Stomach (tissue), 19 donors: Measurements from ENCODE around the gene IFNL1. TPM values are rescaled to one million over a fixed set of nuclear protein-coding genes. Genes with fewer than 3 reads are reported as not detected.

Source experiments
- DNase-seq, 2 donors: peaks; one replicate each; pipeline versions ENCODE4 v3.0.0 to v3.0.0-alpha.2; 2013 to 2019
- H3K27ac ChIP-seq, 5 donors: fragments of 200-600 bp in 4 of 5; sonication (generic) in 4 of 5; one replicate each; pipeline ENCODE4 v1.5.1; 2013 to 2019; ENCODE audit warnings: mild to moderate bottlenecking in 1 of 5, moderate library complexity in 1 of 5
- H3K27me3 ChIP-seq, 3 donors: fragments of 200-600 bp; sonication (generic); one replicate each; pipeline ENCODE4 v1.5.1; 2017 to 2019; ENCODE audit warnings: mixed run types in 1 of 3
- H3K36me3 ChIP-seq, 4 donors: fragments of 200-600 bp; sonication (generic); 1 replicate in 3 of 4; 2 replicates in 1 of 4; pipeline ENCODE4 v1.5.1; 2016 to 2019
- H3K4me1 ChIP-seq, 4 donors: fragments of 200-600 bp; sonication (generic); one replicate each; pipeline ENCODE4 v1.5.1; 2016 to 2019
- H3K4me3 ChIP-seq, 4 donors: fragments of 200-600 bp; sonication (generic) in 3 of 4; one replicate each; pipeline ENCODE4 v1.5.1; 2016 to 2019; ENCODE audit warnings: mild to moderate bottlenecking in 1 of 4
- H3K9me3 ChIP-seq, 4 donors: fragments of 200-600 bp; sonication (generic); one replicate each; pipeline ENCODE4 v1.5.1; 2016 to 2019
- CTCF ChIP-seq, 7 experiments: fragments of 450-650 bp in 4 of 7; fragments of 200-600 bp in 3 of 7; sonication (generic) in 3 of 7; IDR thresholded peaks; one replicate each; pipeline ENCODE4 v1.5.1; 2016 to 2019; ENCODE audit warnings: antibody characterized with exemption in 7 of 7, control low read depth in 2 of 7, mild to moderate bottlenecking in 1 of 7
- EP300 ChIP-seq: sonication (generic); formaldehyde crosslinking; IDR thresholded peaks from one replicate; pipeline ENCODE4 v1.6.1; 2017; ENCODE audit warnings: antibody characterized with exemption
- POLR2A ChIP-seq, 4 donors: fragments of 450-650 bp; IDR thresholded peaks; one replicate each; pipeline ENCODE4 v1.6.1; 2016; ENCODE audit warnings: antibody characterized with exemption in 4 of 4, control low read depth in 2 of 4, mild to moderate bottlenecking in 1 of 4, moderate library complexity in 1 of 4
- POLR2AphosphoS5 ChIP-seq, 3 donors: sonication (generic); formaldehyde crosslinking; IDR thresholded peaks; one replicate each; pipeline ENCODE4 v1.6.1; 2016; ENCODE audit warnings: antibody characterized with exemption in 3 of 3
- WGBS, 5 donors: extraction: QIAGEN DNeasy Blood & Tissue Kit in 3 of 5; methylation state at CpG; one replicate each; pipeline versions ENCODE4 v1.1.5 to v1.1.7; 2013 to 2018; 5-methylcytosine and 5-hydroxymethylcytosine counted together
- intact Hi-C: fragments of 100-400 bp; cut with DNase I; formaldehyde crosslinking; loops from one replicate; pipeline ENCODE4 v1.15.1; 2023; ENCODE audit warnings: low total_unique reads
- long read RNA-seq, 10 donors: transcript quantifications; one replicate each; lab custom pipeline, GENCODE V29; 2026
- polyA plus RNA-seq, 3 donors: library from polyadenylated mRNA; stranded (reverse); fragments of 200-250 nt; gene quantifications; one replicate each; pipeline ENCODE4 v1.2.3, GENCODE V29; 2013
- total RNA-seq, 5 donors: library from RNA; depleted of rRNA; stranded (reverse); fragments of >200 nt; gene quantifications; one replicate each; pipeline versions ENCODE4 v1.1.0 to v1.2.3, GENCODE V29; 2014 to 2016
- donor health status: healthy with polysubstance abuse.
- donor health status: Bipolar disorder and iron deficiency.
- donor health status: healthy.

The IFNL1 gene
- total RNA-seq (not detected), polyA plus RNA-seq (not detected)
- long read RNA-seq, donor 1: 0 reads
- long read RNA-seq, donor 2: 0 reads
- long read RNA-seq, donor 3: 0 reads
- long read RNA-seq, donor 4: 0 reads
- long read RNA-seq, donor 5: 0 reads
- long read RNA-seq, donor 6: 0 reads
- long read RNA-seq, donor 7: 0 reads
- long read RNA-seq, donor 8: 0 reads
- long read RNA-seq, donor 9: 0 reads
- long read RNA-seq, donor 10: 0 reads

DNA sequence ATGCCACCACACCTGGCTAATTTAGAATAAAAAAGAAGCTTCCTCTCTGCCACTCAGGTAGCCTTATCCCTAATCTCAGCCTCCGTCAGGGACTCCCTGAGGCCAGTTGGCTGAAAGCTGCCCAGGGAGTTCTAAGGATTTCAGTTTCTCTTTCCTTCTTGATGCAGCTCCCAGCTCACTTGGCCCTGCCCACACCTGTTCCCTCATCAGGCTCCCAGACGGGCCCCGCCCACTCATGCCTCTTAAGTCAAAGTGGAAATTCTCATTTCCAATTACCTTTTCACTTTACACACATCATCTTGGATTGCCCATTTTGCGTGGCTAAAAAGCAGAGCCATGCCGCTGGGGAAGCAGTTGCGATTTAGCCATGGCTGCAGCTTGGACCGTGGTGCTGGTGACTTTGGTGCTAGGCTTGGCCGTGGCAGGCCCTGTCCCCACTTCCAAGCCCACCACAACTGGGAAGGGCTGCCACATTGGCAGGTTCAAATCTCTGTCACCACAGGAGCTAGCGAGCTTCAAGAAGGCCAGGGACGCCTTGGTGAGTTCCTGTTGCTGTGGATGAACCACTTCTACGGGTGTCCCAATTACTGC, at the start of gene IFNL1:
Gene IFNL1, plus strand, starts transcription at position 353 of the 591 bp plus-strand sequence. Its CDS starts 15 bp downstream, at position 368.
- no peak within 1 kb of the TSS for H3K27ac ChIP-seq
- H3K27me3 ChIP-seq: peaks cover 0 to 20% (median 4%) of the 10 kb centered on the region in 3 donors
- no peaks in the 10 kb centered on the region for H3K9me3 ChIP-seq
- H3K4me3 ChIP-seq: no peak within 1 kb of the TSS
- H3K36me3 ChIP-seq: no peaks in the 10 kb centered on the region
- no peaks in the 10 kb centered on the region for H3K4me1 ChIP-seq
- no peak for TF ChIP-seq POLR2A (IDR thresholded peaks at IDR 0.05)
- TF ChIP-seq EP300: no peak
- TF ChIP-seq CTCF (IDR thresholded peaks at IDR 0.05): no peak
- TF ChIP-seq POLR2AphosphoS5 (IDR thresholded peaks at IDR 0.05): no peak
- peak; percentile 56 to 60 for DNase-seq
- 68 to 85% (median 73%) methylated on average over 11 of the region's 11 CpGs for WGBS, 5 donors
- intact Hi-C loops: no loop called here

GRCh38 chr19:39246951-39247669, 49.1 kb upstream of the IFNL1 start:
- intact Hi-C loops: no loop called here
- no peaks in the 10 kb centered on the region for H3K9me3 ChIP-seq
- peak in 1 of 2 donors; percentile 67 for DNase-seq
- peaks cover 11 to 17% (median 12%) of the 10 kb centered on the region in 4 donors for H3K4me1 ChIP-seq
- H3K27me3 ChIP-seq: peaks cover 19 to 55% (median 30%) of the 10 kb centered on the region in 3 donors
- no peak overlapping the region for H3K27ac ChIP-seq
- H3K4me3 ChIP-seq: peak overlapping the region in 3 of 4 donors; percentile 12 to 41 (median 19)
- no peaks in the 10 kb centered on the region for H3K36me3 ChIP-seq
- TF ChIP-seq EP300 (no peak), POLR2A (IDR thresholded peaks at IDR 0.05) (no peak), CTCF (IDR thresholded peaks at IDR 0.05) (no peak), POLR2AphosphoS5 (IDR thresholded peaks at IDR 0.05) (no peak)
- 26 to 39% (median 30%) methylated on average over 17 to 42 of the region's 42 CpGs for WGBS, 5 donors

GRCh38 chr19:39247701-39248664, 48.2 kb upstream of the IFNL1 start:
- DNase-seq: peak in 1 of 2 donors; percentile 56
- H3K27me3 ChIP-seq: peaks cover 19 to 55% (median 30%) of the 10 kb centered on the region in 3 donors
- H3K36me3 ChIP-seq: no peaks in the 10 kb centered on the region
- TF ChIP-seq CTCF (IDR thresholded peaks at IDR 0.05) (no peak), POLR2AphosphoS5 (IDR thresholded peaks at IDR 0.05) (no peak), POLR2A (IDR thresholded peaks at IDR 0.05) (no peak), EP300 (no peak)
- H3K27ac ChIP-seq: no peak overlapping the region
- WGBS, 5 donors: 17 to 44% (median 21%) methylated on average over 16 to 92 of the region's 92 CpGs
- intact Hi-C loops: no loop called here
- peak overlapping the region in 3 of 4 donors; percentile 12 to 41 (median 19) for H3K4me3 ChIP-seq
- no peaks in the 10 kb centered on the region for H3K9me3 ChIP-seq
- peaks cover 11 to 17% (median 12%) of the 10 kb centered on the region in 4 donors for H3K4me1 ChIP-seq
